HCT116 (cell line): Measurements from ENCODE around the gene MRPL41. TPM values are rescaled to one million over a fixed set of nuclear protein-coding genes. Genes with fewer than 3 reads are reported as not detected.
"Not testable (repeated sequence)": the region's sequence is repeated elsewhere in the genome, so short reads cannot be mapped to it uniquely, and the experiment has no call there.

Source experiments
- ATAC-seq: fragments of 200-7000 bp; cut with Tn5 transposase; 2 replicates; pipeline ENCODE4 v1.9.1; 2020; ENCODE audit warnings: mild to moderate bottlenecking, moderate library complexity
- BruUV-seq: library from RNA; stranded (reverse); fragments of 400-500 nt; replicated peaks from 2 replicates; lab custom pipeline; 2021; lab: Mats Ljungman, UMichigan
- CTCF ChIA-PET: fragments of 300-600 bp; sonication (Branson Sonifier 250); formaldehyde crosslinking; loops from one replicate; lab custom pipeline; 2021; ENCODE audit warnings: antibody characterized with exemption; lab: Charles Lee
- POLR2A ChIA-PET: fragments of 300-600, 350-600 bp; sonication (Branson Sonifier 250); formaldehyde crosslinking; loops from one replicate; lab custom pipeline; 2021; ENCODE audit warnings: antibody characterized with exemption; lab: Charles Lee
- RAD21 ChIA-PET, 2 experiments: fragments of 300-600 bp; sonication (Branson Sonifier 250); formaldehyde crosslinking; loops; one replicate each; lab custom pipeline; 2023; ENCODE audit warnings: low total read pairs in 2 of 2; ENCODE audit not compliant: uncharacterized antibody in 2 of 2, unreplicated experiment in 2 of 2, low non-redundant PET in 1 of 2; lab: Charles Lee
- DNase-seq: peaks from one replicate; pipeline ENCODE4 v3.0.0-alpha.2; 2010; ENCODE audit warnings: low read depth, low spot score
- H2AFZ ChIP-seq: fragments of 200-600 bp; shearing (Covaris generic), sonication (generic); 2 replicates; pipeline ENCODE4 v1.6.1; 2017; ENCODE audit warnings: low read depth, mixed run types, mixed read lengths, antibody characterized with exemption, low read length; ENCODE audit not compliant: poor library complexity, severe bottlenecking
- H3K27ac ChIP-seq: 2 replicates; pipeline ENCODE4 v1.5.1; 2012; ENCODE audit warnings: low read depth, low read length
- H3K27me3 ChIP-seq: fragments of 200-600 bp; sonication (generic); 2 replicates; pipeline ENCODE4 v1.6.1; 2016; ENCODE audit warnings: mixed run types, low read length, mixed read lengths; ENCODE audit not compliant: insufficient read depth
- H3K36me3 ChIP-seq, 2 experiments: fragments of 200-500 bp in 1 of 2; fragments of 200-600 bp in 1 of 2; sonication (Bioruptor generic) in 1 of 2; sonication (generic) in 1 of 2; 2 replicates each; pipeline versions ENCODE4 v1.5.1 to v1.6.1; 2014 to 2016; ENCODE audit warnings: low read length in 2 of 2, inconsistent platforms in 1 of 2, mixed read lengths in 1 of 2, mixed run types in 1 of 2; ENCODE audit not compliant: insufficient read depth in 2 of 2, control insufficient read depth in 1 of 2
- H3K4me1 ChIP-seq, 2 experiments: fragments of 200-600 bp in 1 of 2; sonication (generic) in 1 of 2; 2 replicates each; pipeline versions ENCODE4 v1.5.1 to v1.6.1; 2012 to 2017; ENCODE audit warnings: low read length in 2 of 2, inconsistent platforms in 1 of 2, mild to moderate bottlenecking in 1 of 2, mixed read lengths in 1 of 2, mixed run types in 1 of 2, moderate library complexity in 1 of 2; ENCODE audit not compliant: insufficient read depth in 2 of 2, control insufficient read depth in 1 of 2
- H3K4me2 ChIP-seq: fragments of 200-600 bp; sonication (generic); 2 replicates; pipeline ENCODE4 v1.6.1; 2017; ENCODE audit warnings: mixed run types, low read length, mixed read lengths
- H3K4me3 ChIP-seq, 2 experiments: fragments of 200-600 bp in 1 of 2; sonication (generic) in 1 of 2; replicated peaks in 1 of 2; 2 replicates each; pipeline ENCODE4 v1.5.1; 2011 to 2016; ENCODE audit warnings: low read length in 2 of 2, control low read depth in 1 of 2, low read depth in 1 of 2, mild to moderate bottlenecking in 1 of 2, mixed read lengths in 1 of 2, mixed run types in 1 of 2
- H3K79me2 ChIP-seq: fragments of 200-600 bp; sonication (generic); 2 replicates; pipeline ENCODE4 v1.6.1; 2017; ENCODE audit warnings: mild to moderate bottlenecking, mixed run types, low read length, moderate library complexity, mixed read lengths; ENCODE audit not compliant: insufficient read depth
- H3K9ac ChIP-seq: fragments of 200-600 bp; sonication (generic); 2 replicates; pipeline ENCODE4 v1.6.1; 2016; ENCODE audit warnings: low read length, mixed read lengths
- H3K9me2 ChIP-seq: fragments of 200-600 bp; sonication (generic), shearing (Covaris generic); 2 replicates; pipeline ENCODE4 v1.6.1; 2017; ENCODE audit warnings: mixed run types, mild to moderate bottlenecking, moderate library complexity; ENCODE audit not compliant: insufficient read depth
- H3K9me3 ChIP-seq, 2 experiments: fragments of 200-500 bp in 1 of 2; fragments of 200-600 bp in 1 of 2; sonication (Bioruptor generic) in 1 of 2; sonication (generic) in 1 of 2; 2 replicates each; pipeline ENCODE4 v1.6.1; 2014 to 2017; ENCODE audit warnings: low read length in 2 of 2, mixed read lengths in 2 of 2, inconsistent platforms in 1 of 2, low read depth in 1 of 2, mild to moderate bottlenecking in 1 of 2, mixed run types in 1 of 2, moderate library complexity in 1 of 2; ENCODE audit not compliant: control insufficient read depth in 1 of 2, insufficient read depth in 1 of 2
- H4K20me1 ChIP-seq: fragments of 200-600 bp; sonication (generic), shearing (Covaris generic); 2 replicates; pipeline ENCODE4 v1.6.1; 2017; ENCODE audit warnings: mixed run types, mild to moderate bottlenecking, moderate library complexity; ENCODE audit not compliant: insufficient read depth
- POLR2A ChIP-seq: IDR thresholded peaks from 2 replicates; pipeline ENCODE4 v1.7.0; 2011; ENCODE audit warnings: borderline replicate concordance; ENCODE audit not compliant: insufficient read depth, insufficient read length; ENCODE audit errors: extremely low read depth
- POLR2AphosphoS5 ChIP-seq: IDR thresholded peaks from 2 replicates; pipeline ENCODE4 v1.6.1; 2011; ENCODE audit warnings: mild to moderate bottlenecking, low read depth, low read length, moderate library complexity
- SP1 ChIP-seq: IDR thresholded peaks from 2 replicates; pipeline ENCODE4 v1.6.1; 2012; ENCODE audit warnings: low read depth
- ZFX ChIP-seq: fragments of 450-650 bp; IDR thresholded peaks from 2 replicates; pipeline ENCODE4 v1.6.1; 2017
- intact Hi-C: fragments of 100-400 bp; cut with micrococcal nuclease; formaldehyde crosslinking; loops from 2 replicates; pipeline ENCODE4 v1.10.0; 2022
- total RNA-seq: library from RNA; stranded (reverse); gene quantifications from one replicate; pipeline ENCODE4 v1.2.1, GENCODE V29; 2021; ENCODE audit not compliant: unreplicated experiment
- TF ChIP-seq, protein P1 (sequence below): IDR thresholded peaks from 2 replicates; pipeline ENCODE4 v1.6.1; 2011; ENCODE audit warnings: mild to moderate bottlenecking, low read length, moderate library complexity; ENCODE audit not compliant: insufficient replicate concordance; ENCODE audit errors: extremely low read depth
- TF ChIP-seq, protein P2 (sequence below): IDR thresholded peaks from 2 replicates; pipeline ENCODE4 v1.6.1; 2012

Gene MRPL41
- total RNA-seq, 1 experiment from 2014 or later = 69.5 TPM

DNA sequence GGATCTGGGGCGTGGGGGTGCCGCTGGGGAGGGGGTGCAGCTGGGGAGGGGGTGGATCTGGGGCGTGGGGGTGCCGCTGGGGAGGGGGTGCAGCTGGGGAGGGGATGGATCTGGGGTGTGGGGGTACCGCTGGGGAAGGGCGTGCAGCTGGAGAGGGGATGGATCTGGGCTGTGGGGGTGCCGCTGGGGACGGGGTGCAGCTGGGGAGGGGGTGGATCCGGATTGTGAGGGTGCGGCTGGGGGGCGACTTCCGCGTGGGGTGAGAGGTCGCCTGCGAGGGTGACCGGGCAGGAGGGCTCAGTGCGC lies 768 bp upstream of the MRPL41 start:
- BruUV-seq, CTCF ChIA-PET, H3K27me3 ChIP-seq, RAD21 ChIA-PET, intact Hi-C loops, H3K9me3 ChIP-seq, H4K20me1 ChIP-seq, DNase-seq, POLR2A ChIA-PET, ATAC-seq, H3K9me2 ChIP-seq, H2AFZ ChIP-seq: not testable (repeated sequence)
- H3K36me3 ChIP-seq = peaks cover 15 to 16% of the 10 kb centered on the region in 2 experiments; a peak in 3 of 4 replicates
- peaks cover 16% of the 10 kb centered on the region for H3K79me2 ChIP-seq
- peak overlapping the region; percentile 62 for H3K9ac ChIP-seq
- H3K4me3 ChIP-seq = peak overlapping the region; percentile 51 to 63
- H3K4me1 ChIP-seq = peaks cover 11 to 22% of the 10 kb centered on the region in 2 experiments
- H3K4me2 ChIP-seq = peak overlapping the region; percentile 82
- peak overlapping the region; percentile 87 for H3K27ac ChIP-seq

DNA sequence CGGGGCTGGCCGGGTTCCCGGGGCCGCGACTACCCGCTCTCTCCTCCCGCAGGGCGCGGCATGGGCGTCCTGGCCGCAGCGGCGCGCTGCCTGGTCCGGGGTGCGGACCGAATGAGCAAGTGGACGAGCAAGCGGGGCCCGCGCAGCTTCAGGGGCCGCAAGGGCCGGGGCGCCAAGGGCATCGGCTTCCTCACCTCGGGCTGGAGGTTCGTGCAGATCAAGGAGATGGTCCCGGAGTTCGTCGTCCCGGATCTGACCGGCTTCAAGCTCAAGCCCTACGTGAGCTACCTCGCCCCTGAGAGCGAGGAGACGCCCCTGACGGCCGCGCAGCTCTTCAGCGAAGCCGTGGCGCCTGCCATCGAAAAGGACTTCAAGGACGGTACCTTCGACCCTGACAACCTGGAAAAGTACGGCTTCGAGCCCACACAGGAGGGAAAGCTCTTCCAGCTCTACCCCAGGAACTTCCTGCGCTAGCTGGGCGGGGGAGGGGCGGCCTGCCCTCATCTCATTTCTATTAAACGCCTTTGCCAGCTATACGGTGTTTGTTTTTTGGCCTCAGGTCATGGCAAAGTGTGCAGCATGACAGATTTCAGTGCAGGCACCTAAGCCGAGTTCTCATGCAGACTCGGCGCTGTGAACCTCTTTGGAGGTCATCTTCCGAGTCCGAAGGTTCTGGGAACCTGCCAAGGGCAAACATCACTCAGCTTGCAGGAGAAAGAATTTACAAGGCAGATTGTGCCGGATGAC lies 516 bp downstream of the MRPL41 start:
- Histone ChIP-seq H3K79me2 (peaks cover 16% of the 10 kb centered on the region), H3K36me3 (peaks cover 23 to 25% of the 10 kb centered on the region in 2 experiments; a peak in 3 of 4 replicates), H2AFZ (no peak overlapping the region), H4K20me1 (peaks cover 8% of the 10 kb centered on the region; the same call in 1 of the 2 replicates), H3K4me2 (peak overlapping the region; percentile 81), H3K4me3 (peak overlapping the region; percentile 88 to 95), H3K27ac (peak overlapping the region; percentile 83), H3K9me3 (no peaks in the 10 kb centered on the region), H3K9me2 (no peaks in the 10 kb centered on the region), H3K27me3 (no peaks in the 10 kb centered on the region), H3K9ac (peak overlapping the region; percentile 93), H3K4me1 (peaks cover 11 to 22% of the 10 kb centered on the region in 2 experiments)
- TF ChIP-seq POLR2A = no peak
- TF ChIP-seq SP1 = no peak
- TF ChIP-seq, protein P1, sequence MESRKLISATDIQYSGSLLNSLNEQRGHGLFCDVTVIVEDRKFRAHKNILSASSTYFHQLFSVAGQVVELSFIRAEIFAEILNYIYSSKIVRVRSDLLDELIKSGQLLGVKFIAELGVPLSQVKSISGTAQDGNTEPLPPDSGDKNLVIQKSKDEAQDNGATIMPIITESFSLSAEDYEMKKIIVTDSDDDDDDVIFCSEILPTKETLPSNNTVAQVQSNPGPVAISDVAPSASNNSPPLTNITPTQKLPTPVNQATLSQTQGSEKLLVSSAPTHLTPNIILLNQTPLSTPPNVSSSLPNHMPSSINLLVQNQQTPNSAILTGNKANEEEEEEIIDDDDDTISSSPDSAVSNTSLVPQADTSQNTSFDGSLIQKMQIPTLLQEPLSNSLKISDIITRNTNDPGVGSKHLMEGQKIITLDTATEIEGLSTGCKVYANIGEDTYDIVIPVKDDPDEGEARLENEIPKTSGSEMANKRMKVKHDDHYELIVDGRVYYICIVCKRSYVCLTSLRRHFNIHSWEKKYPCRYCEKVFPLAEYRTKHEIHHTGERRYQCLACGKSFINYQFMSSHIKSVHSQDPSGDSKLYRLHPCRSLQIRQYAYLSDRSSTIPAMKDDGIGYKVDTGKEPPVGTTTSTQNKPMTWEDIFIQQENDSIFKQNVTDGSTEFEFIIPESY = no peak
- TF ChIP-seq, protein P2, sequence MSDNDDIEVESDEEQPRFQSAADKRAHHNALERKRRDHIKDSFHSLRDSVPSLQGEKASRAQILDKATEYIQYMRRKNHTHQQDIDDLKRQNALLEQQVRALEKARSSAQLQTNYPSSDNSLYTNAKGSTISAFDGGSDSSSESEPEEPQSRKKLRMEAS = no peak
- TF ChIP-seq POLR2AphosphoS5 = no peak
- peak; percentile 16; the same call in 1 of the 2 replicates for TF ChIP-seq ZFX
- intact Hi-C loops = no loop called here
- CTCF ChIA-PET = interaction anchor here (0.8 to 1.2 kb wide), 7 partner anchors 9 to 250 kb away, joined by 3 to 6 read pairs (median 3); partner anchors contain the start of genes EHMT1 and NRARP
- DNase-seq (no peak), ATAC-seq (peak; percentile 38)
- POLR2A ChIA-PET = interaction anchor here (1.0 to 1.1 kb wide), 2 partner anchors 25 to 53 kb away, joined by 3 to 4 read pairs; no protein-coding TSS in a partner anchor
- BruUV-seq = TSS peak; percentile 96
- RAD21 ChIA-PET = interaction anchor here (0.6 to 1.1 kb wide), 4 partner anchors 9 to 75 kb away, joined by 3 to 6 read pairs (median 4); partner anchors contain the start of gene ARRDC1 (in 1 of the 2)

DNA sequence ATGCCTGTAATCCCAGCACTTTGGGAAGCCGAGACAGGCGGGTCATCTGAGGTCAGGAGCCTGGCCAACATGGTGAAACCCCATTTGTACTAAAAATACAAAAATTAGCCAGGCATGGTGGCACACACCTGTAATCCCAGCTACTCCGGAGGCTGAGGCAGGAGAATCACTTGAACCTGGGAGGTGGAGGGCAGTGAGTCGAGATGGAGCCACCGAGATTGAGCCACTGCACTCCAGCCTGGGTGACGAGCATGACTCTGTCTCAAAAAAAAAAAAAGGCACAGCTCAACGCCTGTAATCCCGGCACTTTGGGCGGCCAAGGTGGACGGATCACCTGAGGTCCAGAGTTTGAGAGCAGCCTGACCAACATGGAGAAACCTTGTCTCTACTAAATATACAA lies 2.0 kb downstream of the MRPL41 start:
- H4K20me1 ChIP-seq, H3K4me3 ChIP-seq, RAD21 ChIA-PET, CTCF ChIA-PET, BruUV-seq, H3K27ac ChIP-seq, H2AFZ ChIP-seq, H3K27me3 ChIP-seq, H3K4me2 ChIP-seq, H3K9me2 ChIP-seq, H3K9me3 ChIP-seq, DNase-seq, ATAC-seq, POLR2A ChIA-PET, H3K9ac ChIP-seq, intact Hi-C loops: not testable (repeated sequence)
- Histone ChIP-seq H3K36me3 (peaks cover 30% of the 10 kb centered on the region in 2 experiments; a peak in 3 of 4 replicates), H3K79me2 (peaks cover 23% of the 10 kb centered on the region), H3K4me1 (peaks cover 11 to 22% of the 10 kb centered on the region in 2 experiments)
